ENCODE measurements around the gene IFNG. TPM values are rescaled to one million over a fixed set of nuclear protein-coding genes. Genes with fewer than 3 reads are reported as not detected.

IFNG gene
- total and polyA plus RNA-seq, 10 of the 15 experiments (the other 5 are each of a cell fraction or from before 2014, with no cell fraction given): 0.10 to 1.4 (median 0.25) TPM; not detected in 2

- POLR2A ChIA-PET: no interaction called here
- Histone ChIP-seq H2AFZ (ENCODE audit: control insufficient read depth, low read depth, low read length) (no peak overlapping the region), H4K20me1 (ENCODE audit: control insufficient read depth, insufficient read depth) (no peaks in the 10 kb centered on the region), H3K4me1 (ENCODE audit: control insufficient read depth, insufficient read depth, low read length) (no peaks in the 10 kb centered on the region), H3K9me3 (replicated peaks; ENCODE audit: control insufficient read depth, insufficient read depth, low read length) (no peaks in the 10 kb centered on the region; the same call in 2 of the 3 replicates), H3K9ac (ENCODE audit: control insufficient read depth, insufficient read depth, low read length) (no peak overlapping the region), H3K4me3 (no peak overlapping the region), H3K4me2 (ENCODE audit: control insufficient read depth, insufficient read depth) (no peak overlapping the region), H3K27ac (ENCODE audit: control insufficient read depth, insufficient read depth) (no peak overlapping the region), H3K79me2 (ENCODE audit: control insufficient read depth, insufficient read depth, low read length) (no peaks in the 10 kb centered on the region), H3K27me3 (replicated peaks in 1 of 2; ENCODE audit: control insufficient read depth in 2 of 2, insufficient read depth in 2 of 2, low read length in 1 of 2) (no peaks in the 10 kb centered on the region), H3K36me3 (ENCODE audit: control insufficient read depth in 2 of 2, insufficient read depth in 2 of 2, low read length in 1 of 2) (no peaks in the 10 kb centered on the region)
- no TSS peak for BruUV-seq (replicated peaks)
- RAD21 ChIA-PET (ENCODE audit: unreplicated experiment): no interaction called here
- in situ Hi-C loops (cut with MboI) (no loop called here), intact Hi-C loops (cut with micrococcal nuclease; ENCODE audit: unreplicated experiment) (no loop called here)
- CTCF ChIA-PET: no interaction called here
- no peak for TF ChIP-seq STAT3 (IDR thresholded peaks at IDR 0.05; ENCODE audit: low read depth, low read length)
- TF ChIP-seq, protein P1, sequence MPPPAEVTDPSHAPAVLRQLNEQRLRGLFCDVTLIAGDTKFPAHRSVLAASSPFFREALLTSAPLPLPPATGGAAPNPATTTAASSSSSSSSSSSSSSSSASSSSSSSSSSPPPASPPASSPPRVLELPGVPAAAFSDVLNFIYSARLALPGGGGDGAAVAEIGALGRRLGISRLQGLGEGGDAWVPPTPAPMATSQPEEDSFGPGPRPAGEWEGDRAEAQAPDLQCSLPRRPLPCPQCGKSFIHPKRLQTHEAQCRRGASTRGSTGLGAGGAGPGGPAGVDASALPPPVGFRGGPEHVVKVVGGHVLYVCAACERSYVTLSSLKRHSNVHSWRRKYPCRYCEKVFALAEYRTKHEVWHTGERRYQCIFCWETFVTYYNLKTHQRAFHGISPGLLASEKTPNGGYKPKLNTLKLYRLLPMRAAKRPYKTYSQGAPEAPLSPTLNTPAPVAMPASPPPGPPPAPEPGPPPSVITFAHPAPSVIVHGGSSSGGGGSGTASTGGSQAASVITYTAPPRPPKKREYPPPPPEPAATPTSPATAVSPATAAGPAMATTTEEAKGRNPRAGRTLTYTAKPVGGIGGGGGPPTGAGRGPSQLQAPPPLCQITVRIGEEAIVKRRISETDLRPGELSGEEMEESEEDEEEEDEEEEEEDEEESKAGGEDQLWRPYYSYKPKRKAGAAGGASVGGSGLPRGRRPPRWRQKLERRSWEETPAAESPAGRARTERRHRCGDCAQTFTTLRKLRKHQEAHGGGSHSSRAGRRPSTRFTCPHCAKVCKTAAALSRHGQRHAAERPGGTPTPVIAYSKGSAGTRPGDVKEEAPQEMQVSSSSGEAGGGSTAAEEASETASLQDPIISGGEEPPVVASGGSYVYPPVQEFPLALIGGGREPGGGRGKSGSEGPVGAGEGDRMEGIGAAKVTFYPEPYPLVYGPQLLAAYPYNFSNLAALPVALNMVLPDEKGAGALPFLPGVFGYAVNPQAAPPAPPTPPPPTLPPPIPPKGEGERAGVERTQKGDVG (CRISPR knock-in tag; IDR thresholded peaks at IDR 0.05): no peak
- TF ChIP-seq CBFB (IDR thresholded peaks at IDR 0.05; ENCODE audit: low read depth): no peak
- TF ChIP-seq EP300 (IDR thresholded peaks at IDR 0.05; ENCODE audit: borderline replicate concordance in 1 of 2, control insufficient read depth in 1 of 2, low read depth in 2 of 2, low read length in 2 of 2): no peak
- TF ChIP-seq, protein P2, sequence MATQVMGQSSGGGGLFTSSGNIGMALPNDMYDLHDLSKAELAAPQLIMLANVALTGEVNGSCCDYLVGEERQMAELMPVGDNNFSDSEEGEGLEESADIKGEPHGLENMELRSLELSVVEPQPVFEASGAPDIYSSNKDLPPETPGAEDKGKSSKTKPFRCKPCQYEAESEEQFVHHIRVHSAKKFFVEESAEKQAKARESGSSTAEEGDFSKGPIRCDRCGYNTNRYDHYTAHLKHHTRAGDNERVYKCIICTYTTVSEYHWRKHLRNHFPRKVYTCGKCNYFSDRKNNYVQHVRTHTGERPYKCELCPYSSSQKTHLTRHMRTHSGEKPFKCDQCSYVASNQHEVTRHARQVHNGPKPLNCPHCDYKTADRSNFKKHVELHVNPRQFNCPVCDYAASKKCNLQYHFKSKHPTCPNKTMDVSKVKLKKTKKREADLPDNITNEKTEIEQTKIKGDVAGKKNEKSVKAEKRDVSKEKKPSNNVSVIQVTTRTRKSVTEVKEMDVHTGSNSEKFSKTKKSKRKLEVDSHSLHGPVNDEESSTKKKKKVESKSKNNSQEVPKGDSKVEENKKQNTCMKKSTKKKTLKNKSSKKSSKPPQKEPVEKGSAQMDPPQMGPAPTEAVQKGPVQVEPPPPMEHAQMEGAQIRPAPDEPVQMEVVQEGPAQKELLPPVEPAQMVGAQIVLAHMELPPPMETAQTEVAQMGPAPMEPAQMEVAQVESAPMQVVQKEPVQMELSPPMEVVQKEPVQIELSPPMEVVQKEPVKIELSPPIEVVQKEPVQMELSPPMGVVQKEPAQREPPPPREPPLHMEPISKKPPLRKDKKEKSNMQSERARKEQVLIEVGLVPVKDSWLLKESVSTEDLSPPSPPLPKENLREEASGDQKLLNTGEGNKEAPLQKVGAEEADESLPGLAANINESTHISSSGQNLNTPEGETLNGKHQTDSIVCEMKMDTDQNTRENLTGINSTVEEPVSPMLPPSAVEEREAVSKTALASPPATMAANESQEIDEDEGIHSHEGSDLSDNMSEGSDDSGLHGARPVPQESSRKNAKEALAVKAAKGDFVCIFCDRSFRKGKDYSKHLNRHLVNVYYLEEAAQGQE (IDR thresholded peaks at IDR 0.05; ENCODE audit: low read depth, low read length): no peak
- TF ChIP-seq, protein P3, sequence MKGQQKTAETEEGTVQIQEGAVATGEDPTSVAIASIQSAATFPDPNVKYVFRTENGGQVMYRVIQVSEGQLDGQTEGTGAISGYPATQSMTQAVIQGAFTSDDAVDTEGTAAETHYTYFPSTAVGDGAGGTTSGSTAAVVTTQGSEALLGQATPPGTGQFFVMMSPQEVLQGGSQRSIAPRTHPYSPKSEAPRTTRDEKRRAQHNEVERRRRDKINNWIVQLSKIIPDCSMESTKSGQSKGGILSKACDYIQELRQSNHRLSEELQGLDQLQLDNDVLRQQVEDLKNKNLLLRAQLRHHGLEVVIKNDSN (IDR thresholded peaks at IDR 0.05; ENCODE audit: borderline replicate concordance, extremely low read length, insufficient read depth, low read depth, low read length): no peak
- no peak for TF ChIP-seq MTA3 (IDR thresholded peaks at IDR 0.05; ENCODE audit: borderline replicate concordance, low read length)
- no peak for TF ChIP-seq FOXK2 (IDR thresholded peaks at IDR 0.05)
- no peak for TF ChIP-seq SMAD5 (IDR thresholded peaks at IDR 0.05; ENCODE audit: low read depth)
- no peak for TF ChIP-seq IRF5 (IDR thresholded peaks at IDR 0.05; ENCODE audit: borderline replicate concordance)
- no peak for TF ChIP-seq HDAC2 (IDR thresholded peaks at IDR 0.05)
- TF ChIP-seq EED (IDR thresholded peaks at IDR 0.05; ENCODE audit: low read depth): no peak
- TF ChIP-seq KDM1A (IDR thresholded peaks at IDR 0.05; ENCODE audit: borderline replicate concordance): no peak
- TF ChIP-seq IKZF2 (IDR thresholded peaks at IDR 0.05): no peak
- FAIRE-seq (no peak), ATAC-seq (no peak), DNase-seq (ENCODE audit: low read depth, low spot score) (no peak)
- SMC1A ChIA-PET (ENCODE audit: uncharacterized antibody, unreplicated experiment): no interaction called here
Observed at GRCh38 chr12:68140556-68140955, 19.0 kb downstream of the IFNG start.
